Liver (tissue), 9 donors: ENCODE results near the gene LCP1. TPM values are rescaled to one million over a fixed set of nuclear protein-coding genes. Genes with fewer than 3 reads are reported as not detected.

Experiments used
- DNase-seq: peaks from one replicate; pipeline ENCODE4 v3.0.0-alpha.2; 2017; ENCODE audit warnings: low spot score
- H3K27ac ChIP-seq, 2 donors: one replicate each; pipeline ENCODE4 v1.7.0; 2013; ENCODE audit warnings: inconsistent platforms in 2 of 2, low read length in 2 of 2, control low read depth in 1 of 2, low read depth in 1 of 2, mild to moderate bottlenecking in 1 of 2
- H3K27me3 ChIP-seq, 4 donors: one replicate each; pipeline versions ENCODE4 v1.6.1 to v1.7.0; 2013; ENCODE audit warnings: low read length in 3 of 4, inconsistent platforms in 1 of 4, mild to moderate bottlenecking in 1 of 4, moderate library complexity in 1 of 4; ENCODE audit not compliant: control insufficient read depth in 4 of 4, insufficient read depth in 4 of 4
- H3K36me3 ChIP-seq, 4 donors: one replicate each; pipeline versions ENCODE4 v1.6.1 to v1.7.0; 2013; ENCODE audit warnings: low read length in 3 of 4, mild to moderate bottlenecking in 3 of 4, low read depth in 1 of 4, moderate library complexity in 1 of 4; ENCODE audit not compliant: control insufficient read depth in 4 of 4, insufficient read depth in 3 of 4
- H3K4me1 ChIP-seq, 4 donors: one replicate each; pipeline versions ENCODE4 v1.6.1 to v1.7.0; 2013; ENCODE audit warnings: low read length in 3 of 4, mild to moderate bottlenecking in 3 of 4, moderate library complexity in 1 of 4; ENCODE audit not compliant: control insufficient read depth in 4 of 4, insufficient read depth in 4 of 4
- H3K4me3 ChIP-seq, 3 donors: one replicate each; pipeline versions ENCODE4 v1.6.1 to v1.7.0; 2013; ENCODE audit warnings: low read length in 3 of 3, control low read depth in 1 of 3, low read depth in 1 of 3, mild to moderate bottlenecking in 1 of 3
- H3K9ac ChIP-seq, 2 donors: one replicate each; pipeline ENCODE4 v1.7.0; 2013; ENCODE audit warnings: low read length in 2 of 2, mild to moderate bottlenecking in 2 of 2, moderate library complexity in 2 of 2, control low read depth in 1 of 2, low read depth in 1 of 2
- H3K9me3 ChIP-seq, 4 donors: one replicate each; pipeline versions ENCODE4 v1.6.1 to v1.7.0; 2013; ENCODE audit warnings: low read length in 3 of 4; ENCODE audit not compliant: control insufficient read depth in 4 of 4
- ATF3 ChIP-seq: IDR thresholded peaks from 2 replicates; pipeline ENCODE4 v1.6.1; 2016; ENCODE audit warnings: antibody characterized with exemption
- CTCF ChIP-seq: fragments of 150-350 bp; IDR thresholded peaks from 2 replicates; pipeline ENCODE4 v1.5.1; 2017; ENCODE audit warnings: improper control_type of control experiment, low read depth, low read length; ENCODE audit not compliant: missing input control
- EGR1 ChIP-seq, 2 donors: IDR thresholded peaks; 2 replicates each; pipeline ENCODE4 v1.6.1; 2016 to 2018; ENCODE audit warnings: antibody characterized with exemption in 2 of 2, low read depth in 2 of 2
- FOXA1 ChIP-seq: IDR thresholded peaks from 2 replicates; pipeline ENCODE4 v1.6.1; 2016; ENCODE audit warnings: antibody characterized with exemption
- FOXA2 ChIP-seq: IDR thresholded peaks from 2 replicates; pipeline ENCODE4 v1.6.1; 2016; ENCODE audit warnings: antibody characterized with exemption
- GABPA ChIP-seq, 2 donors: IDR thresholded peaks in 1 of 2; conservative IDR thresholded peaks in 1 of 2; 2 replicates each; pipeline ENCODE4 v1.6.1; 2016; ENCODE audit warnings: antibody characterized with exemption in 2 of 2, mild to moderate bottlenecking in 1 of 2, moderate library complexity in 1 of 2
- HNF4A ChIP-seq, 2 donors: conservative IDR thresholded peaks; 2 replicates each; pipeline ENCODE4 v1.6.1; 2016; ENCODE audit warnings: antibody characterized with exemption in 2 of 2, mild to moderate bottlenecking in 2 of 2
- HNF4G ChIP-seq: IDR thresholded peaks from 2 replicates; pipeline ENCODE4 v1.6.1; 2016; ENCODE audit warnings: antibody characterized with exemption
- JUND ChIP-seq, 2 donors: IDR thresholded peaks; 2 replicates each; pipeline ENCODE4 v1.6.1; 2016; ENCODE audit warnings: antibody characterized with exemption in 2 of 2
- MAX ChIP-seq: IDR thresholded peaks from 2 replicates; pipeline ENCODE4 v1.6.1; 2016; ENCODE audit warnings: antibody characterized with exemption
- NR2F2 ChIP-seq: IDR thresholded peaks from 2 replicates; pipeline ENCODE4 v1.6.1; 2016; ENCODE audit warnings: antibody characterized with exemption
- RAD21 ChIP-seq, 2 donors: IDR thresholded peaks; 2 replicates each; pipeline ENCODE4 v1.6.1; 2016; ENCODE audit warnings: antibody characterized with exemption in 2 of 2, mild to moderate bottlenecking in 2 of 2
- REST ChIP-seq: IDR thresholded peaks from 2 replicates; pipeline ENCODE4 v1.6.1; 2016; ENCODE audit warnings: antibody characterized with exemption, mild to moderate bottlenecking
- RXRA ChIP-seq, 2 donors: IDR thresholded peaks; 2 replicates each; pipeline ENCODE4 v1.6.1; 2017 to 2018; ENCODE audit warnings: antibody characterized with exemption in 2 of 2, mild to moderate bottlenecking in 1 of 2
- SP1 ChIP-seq: IDR thresholded peaks from 2 replicates; pipeline ENCODE4 v1.6.1; 2018; ENCODE audit warnings: antibody characterized with exemption, mild to moderate bottlenecking
- TAF1 ChIP-seq: conservative IDR thresholded peaks from 2 replicates; pipeline ENCODE4 v1.6.1; 2016; ENCODE audit warnings: antibody characterized with exemption, mild to moderate bottlenecking
- YY1 ChIP-seq: IDR thresholded peaks from 2 replicates; pipeline ENCODE4 v1.6.1; 2016; ENCODE audit warnings: antibody characterized with exemption, mild to moderate bottlenecking
- ZBTB33 ChIP-seq: IDR thresholded peaks from 2 replicates; pipeline ENCODE4 v1.6.1; 2016; ENCODE audit warnings: antibody characterized with exemption
- WGBS: extraction: QIAGEN DNeasy Blood & Tissue Kit; methylation state at CpG from one replicate; pipeline ENCODE4 v1.1.7; 2013; 5-methylcytosine and 5-hydroxymethylcytosine counted together
- polyA plus RNA-seq, 2 donors: library from polyadenylated mRNA; stranded (reverse) in 1 of 2; unstranded in 1 of 2; fragments of 200-250 nt in 1 of 2; fragments of >200 nt in 1 of 2; fragmentation: Nextera tagmentation in 1 of 2; extraction: Ambion mirVana in 1 of 2; gene quantifications; one replicate each; pipeline versions ENCODE4 v1.2.1 to v1.2.3, GENCODE V29; 2013 to 2015
- total RNA-seq, 2 donors: library from RNA; depleted of rRNA; stranded (reverse); fragments of >200 nt; gene quantifications; one replicate each; pipeline ENCODE4 v1.2.3, GENCODE V29; 2014
- donor health status: healthy.
- donor health status: healthy.
- donor health status: healthy.
- donor health status: healthy.
- donor health status: healthy.

LCP1 gene
- total and polyA plus RNA-seq, 4 donors: 12.6 to 90.6 (median 36.0) TPM

- H3K27me3 ChIP-seq: no peaks in the 10 kb centered on the region
- no peak overlapping the region for H3K4me3 ChIP-seq
- H3K9ac ChIP-seq: no peak overlapping the region
- no peak for TF ChIP-seq TAF1
- no peak for TF ChIP-seq RXRA (IDR thresholded peaks at IDR 0.05)
- no peak for TF ChIP-seq HNF4G
- no peak for TF ChIP-seq RAD21 (IDR thresholded peaks at IDR 0.05)
- no peak for TF ChIP-seq JUND (IDR thresholded peaks at IDR 0.05)
- TF ChIP-seq YY1: no peak
- TF ChIP-seq EGR1 (IDR thresholded peaks at IDR 0.05; ENCODE audit: low read depth in 2 of 2): no peak
- TF ChIP-seq NR2F2: no peak
- no peak for TF ChIP-seq FOXA1
- TF ChIP-seq FOXA2: no peak
- no peak for TF ChIP-seq GABPA (IDR thresholded peaks at IDR 0.05 in 1 of 2, conservative IDR thresholded peaks at IDR 0.05 in 1 of 2)
- no peak for TF ChIP-seq REST
- no peak for TF ChIP-seq ZBTB33
- no peak for TF ChIP-seq SP1
- TF ChIP-seq MAX: no peak
- no peak for TF ChIP-seq CTCF
- no peak for TF ChIP-seq ATF3
- no peak for TF ChIP-seq HNF4A (conservative IDR thresholded peaks at IDR 0.05)
- H3K4me1 ChIP-seq: peaks cover 0 to 14% (median 9%) of the 10 kb centered on the region in 4 donors
- no peak overlapping the region for H3K27ac ChIP-seq
- H3K36me3 ChIP-seq: peaks cover 0 to 24% (median 12%) of the 10 kb centered on the region in 4 donors
- WGBS: 88% methylated on average over 2 of the region's 2 CpGs
- H3K9me3 ChIP-seq: no peaks in the 10 kb centered on the region
- no peak for DNase-seq
These were observed 47.5 kb downstream of the LCP1 start for GRCh38 chr13:46134494-46134893.
